ENCODE measurements around the gene CD151. TPM values are rescaled to one million over a fixed set of nuclear protein-coding genes. Genes with fewer than 3 reads are reported as not detected.

The CD151 gene
- total and polyA plus RNA-seq, 2 donors: 19.5 to 82.3 TPM

DNA sequence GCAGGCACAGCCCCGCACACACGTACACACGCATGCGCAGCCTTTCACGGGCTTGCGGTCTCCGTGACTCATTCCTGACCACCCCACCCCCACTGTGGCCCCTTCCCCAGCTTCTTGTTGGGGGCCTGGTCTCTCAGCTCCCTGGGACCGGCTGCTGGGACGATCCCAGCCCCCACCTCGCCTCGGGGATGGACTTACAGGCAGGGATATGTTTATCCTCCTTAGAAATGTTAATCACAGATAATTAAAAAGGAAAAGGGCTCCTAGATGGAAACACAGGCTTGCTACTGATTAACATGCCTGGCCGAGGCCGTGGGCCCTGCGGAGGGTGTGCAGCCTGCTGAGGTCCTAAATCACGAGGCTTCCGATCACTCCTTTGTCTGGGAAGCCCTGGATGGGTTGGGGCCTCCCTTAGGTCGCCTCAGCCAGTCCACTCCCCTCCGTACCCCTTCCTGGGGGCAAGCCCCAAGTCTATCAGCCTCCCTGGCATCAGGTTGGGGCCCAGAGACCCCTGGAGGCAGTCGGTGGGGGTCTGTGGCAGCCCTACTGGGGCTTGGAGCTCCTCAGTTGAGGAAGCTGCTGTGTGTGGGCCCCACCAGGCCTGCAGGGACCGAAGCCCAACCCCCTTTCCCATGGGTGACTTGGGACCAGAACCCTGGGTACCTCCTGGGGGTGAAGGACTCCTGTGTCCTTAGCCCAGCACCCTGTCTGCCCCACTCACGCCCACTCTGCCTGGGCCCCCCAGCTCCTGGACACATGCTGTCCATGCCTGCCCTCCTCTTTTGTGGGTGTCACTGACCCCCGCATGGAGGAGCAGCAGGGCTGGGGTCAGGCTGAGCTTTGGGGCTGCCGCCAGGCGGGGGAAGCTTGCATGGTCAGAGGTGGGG is 30.5 kb downstream of the CD151 start:
- no peak overlapping the region for H3K4me3 ChIP-seq (ENCODE audit: low read length in 2 of 2)
- H3K9me3 ChIP-seq (ENCODE audit: control insufficient read depth in 2 of 2, insufficient read depth in 1 of 2, low read length in 1 of 2): peaks cover 0 to 1% of the 10 kb centered on the region in 2 donors
- 92% methylated on average over 24 of the region's 24 CpGs for WGBS
- no peaks in the 10 kb centered on the region for H3K4me1 ChIP-seq (ENCODE audit: control insufficient read depth in 2 of 2, insufficient read depth in 2 of 2, low read length in 2 of 2)
- no peak for DNase-seq (ENCODE audit: low read depth in 6 of 9, low spot score in 9 of 9)
- H3K27me3 ChIP-seq (ENCODE audit: control insufficient read depth in 2 of 2, insufficient read depth in 1 of 2, low read length in 1 of 2): no peaks in the 10 kb centered on the region
- no peaks in the 10 kb centered on the region for H3K36me3 ChIP-seq (ENCODE audit: control insufficient read depth in 2 of 2, insufficient read depth in 2 of 2, low read length in 1 of 2)
- H3K27ac ChIP-seq (ENCODE audit: low read depth in 1 of 2, low read length in 1 of 2): no peak overlapping the region

DNA sequence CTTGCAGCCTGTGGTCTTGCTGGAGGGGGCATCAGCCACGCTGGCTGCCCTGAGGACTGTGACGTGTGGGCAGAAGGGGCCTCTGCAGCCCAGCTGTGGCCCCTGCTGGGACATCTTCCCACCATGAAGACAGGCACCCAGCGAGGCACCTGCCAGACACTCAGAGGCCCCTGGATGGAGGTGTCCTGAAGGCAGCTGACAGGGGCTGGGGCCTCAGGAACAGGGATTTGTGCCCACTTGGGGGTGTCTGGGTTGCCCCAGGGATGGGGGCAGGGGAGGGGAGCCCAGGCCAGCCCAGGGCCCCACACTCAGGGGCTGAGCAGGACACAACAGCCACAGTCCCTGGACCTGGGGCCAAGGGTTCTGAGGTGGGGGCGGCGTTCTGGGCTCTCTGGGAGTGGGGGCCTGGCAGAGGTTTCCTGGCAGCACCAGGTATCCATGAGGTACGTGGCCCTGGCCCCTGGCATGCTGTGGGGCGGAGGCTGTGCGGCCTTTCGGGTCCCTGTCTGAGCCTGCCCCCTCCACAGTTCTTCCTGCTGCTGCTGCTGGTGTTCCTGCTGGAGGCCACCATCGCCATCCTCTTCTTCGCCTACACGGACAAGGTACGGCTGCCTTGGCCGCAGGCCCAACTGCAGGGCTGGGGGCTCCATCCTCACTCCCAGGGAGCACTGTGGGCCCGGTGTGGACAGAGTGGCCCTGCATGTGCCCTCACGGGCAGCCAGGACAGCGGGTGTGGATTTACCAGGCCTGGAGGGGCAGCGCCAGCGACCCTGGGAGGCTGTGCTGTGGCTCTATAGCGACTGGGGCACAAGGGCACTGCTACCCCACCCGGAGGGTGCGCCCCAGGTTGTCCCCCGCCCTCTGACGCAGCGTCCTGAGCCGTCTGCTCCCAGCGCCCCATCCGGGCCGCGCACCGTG is 31.4 kb downstream of the CD151 start:
- no peak overlapping the region for H3K4me3 ChIP-seq (ENCODE audit: low read length in 2 of 2)
- H3K36me3 ChIP-seq (ENCODE audit: control insufficient read depth in 2 of 2, insufficient read depth in 2 of 2, low read length in 1 of 2): peaks cover 0 to 6% of the 10 kb centered on the region in 2 donors
- no peaks in the 10 kb centered on the region for H3K27me3 ChIP-seq (ENCODE audit: control insufficient read depth in 2 of 2, insufficient read depth in 1 of 2, low read length in 1 of 2)
- 95% methylated on average over 31 of the region's 31 CpGs for WGBS
- H3K4me1 ChIP-seq (ENCODE audit: control insufficient read depth in 2 of 2, insufficient read depth in 2 of 2, low read length in 2 of 2): no peaks in the 10 kb centered on the region
- no peak for DNase-seq (ENCODE audit: low read depth in 6 of 9, low spot score in 9 of 9)
- peaks cover 0 to 1% of the 10 kb centered on the region in 2 donors for H3K9me3 ChIP-seq (ENCODE audit: control insufficient read depth in 2 of 2, insufficient read depth in 1 of 2, low read length in 1 of 2)
- no peak overlapping the region for H3K27ac ChIP-seq (ENCODE audit: low read depth in 1 of 2, low read length in 1 of 2)

GRCh38 chr11:864898-865297 is 32.1 kb downstream of the CD151 start:
- 95% methylated on average over 11 of the region's 11 CpGs for WGBS
- H3K9me3 ChIP-seq (ENCODE audit: control insufficient read depth in 2 of 2, insufficient read depth in 1 of 2, low read length in 1 of 2): peaks cover 0 to 1% of the 10 kb centered on the region in 2 donors
- H3K27me3 ChIP-seq (ENCODE audit: control insufficient read depth in 2 of 2, insufficient read depth in 1 of 2, low read length in 1 of 2): no peaks in the 10 kb centered on the region
- no peak overlapping the region for H3K27ac ChIP-seq (ENCODE audit: low read depth in 1 of 2, low read length in 1 of 2)
- peaks cover 0 to 6% of the 10 kb centered on the region in 2 donors for H3K36me3 ChIP-seq (ENCODE audit: control insufficient read depth in 2 of 2, insufficient read depth in 2 of 2, low read length in 1 of 2)
- H3K4me1 ChIP-seq (ENCODE audit: control insufficient read depth in 2 of 2, insufficient read depth in 2 of 2, low read length in 2 of 2): no peaks in the 10 kb centered on the region
- no peak overlapping the region for H3K4me3 ChIP-seq (ENCODE audit: low read length in 2 of 2)
- DNase-seq (ENCODE audit: low read depth in 6 of 9, low spot score in 9 of 9): no peak

GRCh38 chr11:865462-866430 is 33.0 kb downstream of the CD151 start:
- WGBS: 92% methylated on average over 41 of the region's 41 CpGs
- no peak for DNase-seq (ENCODE audit: low read depth in 6 of 9, low spot score in 9 of 9)

DNA sequence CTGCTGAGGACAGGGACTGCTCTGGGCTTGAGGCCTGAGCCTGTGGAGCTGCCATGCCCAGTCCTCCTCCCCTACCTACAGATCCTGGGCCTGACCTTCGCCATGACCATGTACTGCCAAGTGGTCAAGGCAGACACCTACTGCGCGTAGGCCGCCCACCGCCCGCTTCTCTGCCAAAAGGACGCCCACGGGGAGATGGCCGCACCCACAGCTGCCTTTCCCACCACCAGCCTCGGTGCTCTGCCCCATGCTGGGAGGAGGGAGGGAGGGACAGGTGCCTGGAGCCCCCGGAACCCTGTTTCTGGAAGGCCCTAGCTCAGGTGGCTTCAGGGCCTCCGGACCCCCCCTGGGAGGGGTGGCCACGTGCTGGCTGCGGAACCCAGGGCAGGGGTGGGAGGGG is 33.7 kb downstream of the CD151 start:
- no peak for DNase-seq (ENCODE audit: low read depth in 6 of 9, low spot score in 9 of 9)
- H3K36me3 ChIP-seq (ENCODE audit: control insufficient read depth in 2 of 2, insufficient read depth in 2 of 2, low read length in 1 of 2): peaks cover 0 to 9% of the 10 kb centered on the region in 2 donors
- H3K9me3 ChIP-seq (ENCODE audit: control insufficient read depth in 2 of 2, insufficient read depth in 1 of 2, low read length in 1 of 2): peaks cover 0 to 1% of the 10 kb centered on the region in 2 donors
- no peak overlapping the region for H3K27ac ChIP-seq (ENCODE audit: low read depth in 1 of 2, low read length in 1 of 2)
- no peaks in the 10 kb centered on the region for H3K27me3 ChIP-seq (ENCODE audit: control insufficient read depth in 2 of 2, insufficient read depth in 1 of 2, low read length in 1 of 2)
- 97% methylated on average over 14 of the region's 14 CpGs for WGBS
- no peaks in the 10 kb centered on the region for H3K4me1 ChIP-seq (ENCODE audit: control insufficient read depth in 2 of 2, insufficient read depth in 2 of 2, low read length in 2 of 2)
- H3K4me3 ChIP-seq (ENCODE audit: low read length in 2 of 2): no peak overlapping the region

More at GRCh38 chr11:865462-866430, 33.0 kb downstream of the CD151 start:
- H3K4me1 ChIP-seq (ENCODE audit: control insufficient read depth in 2 of 2, insufficient read depth in 2 of 2, low read length in 2 of 2): no peaks in the 10 kb centered on the region
- H3K27ac ChIP-seq (ENCODE audit: low read depth in 1 of 2, low read length in 1 of 2): no peak overlapping the region
- H3K4me3 ChIP-seq (ENCODE audit: low read length in 2 of 2): no peak overlapping the region
- no peaks in the 10 kb centered on the region for H3K27me3 ChIP-seq (ENCODE audit: control insufficient read depth in 2 of 2, insufficient read depth in 1 of 2, low read length in 1 of 2)
- peaks cover 0 to 6% of the 10 kb centered on the region in 2 donors for H3K36me3 ChIP-seq (ENCODE audit: control insufficient read depth in 2 of 2, insufficient read depth in 2 of 2, low read length in 1 of 2)
- H3K9me3 ChIP-seq (ENCODE audit: control insufficient read depth in 2 of 2, insufficient read depth in 1 of 2, low read length in 1 of 2): peaks cover 0 to 1% of the 10 kb centered on the region in 2 donors

- Histone ChIP-seq H3K9me3 (ENCODE audit: control insufficient read depth in 2 of 2, insufficient read depth in 1 of 2, low read length in 1 of 2) (no peaks in the 10 kb centered on the region), H3K4me3 (ENCODE audit: low read length in 2 of 2) (no peak overlapping the region), H3K27me3 (ENCODE audit: control insufficient read depth in 2 of 2, insufficient read depth in 1 of 2, low read length in 1 of 2) (no peaks in the 10 kb centered on the region), H3K4me1 (ENCODE audit: control insufficient read depth in 2 of 2, insufficient read depth in 2 of 2, low read length in 2 of 2) (no peaks in the 10 kb centered on the region), H3K27ac (ENCODE audit: low read depth in 1 of 2, low read length in 1 of 2) (no peak overlapping the region), H3K36me3 (ENCODE audit: control insufficient read depth in 2 of 2, insufficient read depth in 2 of 2, low read length in 1 of 2) (peaks cover 0 to 11% of the 10 kb centered on the region in 2 donors)
- no peak for DNase-seq (ENCODE audit: low read depth in 6 of 9, low spot score in 9 of 9)
- WGBS: 94% methylated on average over 8 of the region's 8 CpGs
These were observed 35.2 kb downstream of the CD151 start for GRCh38 chr11:867856-868358.

DNA sequence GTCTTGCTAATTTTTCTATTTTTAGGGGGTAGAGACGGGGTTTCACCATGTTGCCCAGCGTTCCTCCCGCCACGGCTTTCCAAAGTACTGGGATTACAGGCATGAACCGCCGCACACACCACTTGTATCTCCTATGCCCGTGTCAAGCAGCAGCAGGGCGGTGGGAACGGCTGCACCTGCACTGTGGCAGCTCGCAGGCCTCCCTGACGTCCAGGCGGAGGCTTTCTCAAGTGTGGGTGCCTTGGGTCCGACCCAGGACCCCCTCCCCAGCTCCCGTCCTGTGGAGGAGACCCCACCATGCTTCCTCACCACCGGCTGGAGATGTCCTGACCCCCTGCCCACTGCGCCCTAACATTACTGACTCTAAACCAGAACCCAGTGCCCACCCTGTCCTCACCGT is 35.6 kb downstream of the CD151 start:
- no peaks in the 10 kb centered on the region for H3K27me3 ChIP-seq (ENCODE audit: control insufficient read depth in 2 of 2, insufficient read depth in 1 of 2, low read length in 1 of 2)
- no peak overlapping the region for H3K27ac ChIP-seq (ENCODE audit: low read depth in 1 of 2, low read length in 1 of 2)
- WGBS: 96% methylated on average over 17 of the region's 17 CpGs
- DNase-seq (ENCODE audit: low read depth in 6 of 9, low spot score in 9 of 9): no peak
- H3K4me1 ChIP-seq (ENCODE audit: control insufficient read depth in 2 of 2, insufficient read depth in 2 of 2, low read length in 2 of 2): no peaks in the 10 kb centered on the region
- H3K36me3 ChIP-seq (ENCODE audit: control insufficient read depth in 2 of 2, insufficient read depth in 2 of 2, low read length in 1 of 2): peaks cover 0 to 11% of the 10 kb centered on the region in 2 donors
- H3K4me3 ChIP-seq (ENCODE audit: low read length in 2 of 2): no peak overlapping the region
- no peaks in the 10 kb centered on the region for H3K9me3 ChIP-seq (ENCODE audit: control insufficient read depth in 2 of 2, insufficient read depth in 1 of 2, low read length in 1 of 2)

DNA sequence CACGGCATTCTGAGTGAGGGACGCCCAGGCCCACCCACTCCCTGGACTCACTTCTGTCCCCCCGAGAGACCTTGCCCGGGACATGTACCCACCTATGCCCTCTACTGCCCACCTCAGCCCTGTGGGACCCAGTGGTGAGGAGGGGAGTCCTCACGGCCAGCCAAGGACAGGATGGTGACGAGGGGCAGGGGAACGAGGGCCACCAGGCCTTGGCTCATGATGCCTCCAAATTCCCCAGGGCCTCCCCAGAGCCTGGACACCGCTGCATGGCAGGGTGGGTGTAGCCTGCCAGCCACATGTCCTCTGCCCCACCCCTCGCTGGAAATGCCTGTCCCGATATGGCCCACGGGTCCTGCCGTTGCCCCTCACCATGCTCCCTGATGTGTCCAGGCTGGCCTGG is 36.0 kb downstream of the CD151 start:
- DNase-seq (ENCODE audit: low read depth in 6 of 9, low spot score in 9 of 9): no peak
- Histone ChIP-seq H3K36me3 (ENCODE audit: control insufficient read depth in 2 of 2, insufficient read depth in 2 of 2, low read length in 1 of 2) (peaks cover 0 to 15% of the 10 kb centered on the region in 2 donors), H3K27me3 (ENCODE audit: control insufficient read depth in 2 of 2, insufficient read depth in 1 of 2, low read length in 1 of 2) (no peaks in the 10 kb centered on the region), H3K27ac (ENCODE audit: low read depth in 1 of 2, low read length in 1 of 2) (no peak overlapping the region), H3K9me3 (ENCODE audit: control insufficient read depth in 2 of 2, insufficient read depth in 1 of 2, low read length in 1 of 2) (no peaks in the 10 kb centered on the region), H3K4me3 (ENCODE audit: low read length in 2 of 2) (no peak overlapping the region), H3K4me1 (ENCODE audit: control insufficient read depth in 2 of 2, insufficient read depth in 2 of 2, low read length in 2 of 2) (no peaks in the 10 kb centered on the region)
- WGBS: 95% methylated on average over 12 of the region's 12 CpGs

Data from thymus (tissue), 11 donors.